OCI-LY1 (cell line): ENCODE measurements around the gene CTCF.

Source experiments
- EZH2 ChIP-seq: fragments of 200-600 bp; sonication (generic), shearing (Covaris generic); IDR thresholded peaks from 2 replicates; pipeline ENCODE4 v1.8.0; 2017; ENCODE audit warnings: borderline replicate concordance, mixed run types, mild to moderate bottlenecking, antibody characterized with exemption, low read length, moderate library complexity, mixed read lengths
- TF ChIP-seq, protein P1 (sequence below): fragments of 200-600 bp; sonication (generic), shearing (Covaris generic); IDR thresholded peaks from 2 replicates; pipeline ENCODE4 v1.5.1; 2017; ENCODE audit warnings: mild to moderate bottlenecking, antibody characterized with exemption, low read length, moderate library complexity, mixed read lengths

DNA sequence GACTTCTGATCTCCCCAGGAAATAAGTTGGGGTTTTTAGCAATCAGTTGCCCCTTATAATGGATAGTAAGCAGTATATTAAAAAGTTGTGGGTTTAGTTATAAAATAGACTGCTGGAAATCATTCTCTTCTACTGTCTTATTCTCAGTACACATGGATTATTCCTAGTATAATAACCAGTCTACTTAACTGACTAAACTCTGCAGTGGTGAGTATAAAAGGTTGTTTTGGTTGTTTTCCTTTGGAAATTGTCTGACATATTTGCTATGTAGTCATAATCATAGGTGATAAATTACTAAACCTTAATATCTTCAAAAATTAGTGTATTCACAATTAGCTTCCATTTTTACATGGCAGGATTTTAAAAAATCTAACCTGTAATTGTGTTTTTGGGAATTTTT lies 31.4 kb downstream of the CTCF start:
- TF ChIP-seq, protein P1, sequence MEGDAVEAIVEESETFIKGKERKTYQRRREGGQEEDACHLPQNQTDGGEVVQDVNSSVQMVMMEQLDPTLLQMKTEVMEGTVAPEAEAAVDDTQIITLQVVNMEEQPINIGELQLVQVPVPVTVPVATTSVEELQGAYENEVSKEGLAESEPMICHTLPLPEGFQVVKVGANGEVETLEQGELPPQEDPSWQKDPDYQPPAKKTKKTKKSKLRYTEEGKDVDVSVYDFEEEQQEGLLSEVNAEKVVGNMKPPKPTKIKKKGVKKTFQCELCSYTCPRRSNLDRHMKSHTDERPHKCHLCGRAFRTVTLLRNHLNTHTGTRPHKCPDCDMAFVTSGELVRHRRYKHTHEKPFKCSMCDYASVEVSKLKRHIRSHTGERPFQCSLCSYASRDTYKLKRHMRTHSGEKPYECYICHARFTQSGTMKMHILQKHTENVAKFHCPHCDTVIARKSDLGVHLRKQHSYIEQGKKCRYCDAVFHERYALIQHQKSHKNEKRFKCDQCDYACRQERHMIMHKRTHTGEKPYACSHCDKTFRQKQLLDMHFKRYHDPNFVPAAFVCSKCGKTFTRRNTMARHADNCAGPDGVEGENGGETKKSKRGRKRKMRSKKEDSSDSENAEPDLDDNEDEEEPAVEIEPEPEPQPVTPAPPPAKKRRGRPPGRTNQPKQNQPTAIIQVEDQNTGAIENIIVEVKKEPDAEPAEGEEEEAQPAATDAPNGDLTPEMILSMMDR, result no peak
- TF ChIP-seq EZH2, result no peak
